Neural progenitor cell (in vitro differentiated cells): ENCODE data around the gene SLC6A13. TPM values are rescaled to one million over a fixed set of nuclear protein-coding genes. Genes with fewer than 3 reads are reported as not detected.

Source experiments
- DNase-seq: peaks from one replicate; pipeline ENCODE4 v3.0.0-alpha.2; 2016; ENCODE audit warnings: low spot score
- H2AFZ ChIP-seq: fragments of 200-600 bp; sonication (generic); replicated peaks from 2 replicates; pipeline ENCODE4 v1.6.1; 2016; ENCODE audit warnings: antibody characterized with exemption
- H3F3A ChIP-seq: fragments of 200-600 bp; sonication (generic); 2 replicates; pipeline ENCODE4 v1.6.1; 2016; ENCODE audit warnings: antibody characterized with exemption, low read depth
- H3K27ac ChIP-seq: fragments of 200-600 bp; sonication (generic); 2 replicates; pipeline ENCODE4 v1.5.1; 2016; ENCODE audit warnings: mild to moderate bottlenecking
- H3K27me3 ChIP-seq: fragments of 200-600 bp; sonication (generic); 2 replicates; pipeline ENCODE4 v1.6.1; 2016; ENCODE audit warnings: mild to moderate bottlenecking, moderate library complexity
- H3K36me3 ChIP-seq: fragments of 200-600 bp; sonication (generic); 2 replicates; pipeline ENCODE4 v1.5.1; 2016
- H3K4me1 ChIP-seq: fragments of 200-600 bp; sonication (generic); 2 replicates; pipeline ENCODE4 v1.6.1; 2016; ENCODE audit warnings: mixed run types
- H3K4me2 ChIP-seq: fragments of 200-600 bp; sonication (generic); 2 replicates; pipeline ENCODE4 v1.6.1; 2016
- H3K4me3 ChIP-seq: fragments of 200-600 bp; sonication (generic); 2 replicates; pipeline ENCODE4 v1.5.1; 2016
- H3K79me2 ChIP-seq: fragments of 200-600 bp; sonication (generic); 2 replicates; pipeline ENCODE4 v1.6.1; 2016; ENCODE audit warnings: low read depth
- H3K9ac ChIP-seq: fragments of 200-600 bp; sonication (generic); 2 replicates; pipeline ENCODE4 v1.6.1; 2016
- H3K9me3 ChIP-seq: fragments of 200-600 bp; sonication (generic); 2 replicates; pipeline ENCODE4 v1.5.1; 2016; ENCODE audit warnings: low read depth
- H4K20me1 ChIP-seq: fragments of 200-600 bp; sonication (generic); 2 replicates; pipeline ENCODE4 v1.6.1; 2016; ENCODE audit warnings: low read depth
- H3K27ac Mint-ChIP-seq: 3 replicates; pipeline ENCODE4 v1.8.0; 2021; ENCODE audit warnings: mixed read lengths
- H3K27me3 Mint-ChIP-seq: 2 replicates; pipeline ENCODE4 v1.8.0; 2022; ENCODE audit warnings: low read depth, mild to moderate bottlenecking, inconsistent platforms, moderate library complexity, mixed read lengths; ENCODE audit not compliant: insufficient read depth
- H3K36me3 Mint-ChIP-seq: 3 replicates; pipeline ENCODE4 v1.8.0; 2021; ENCODE audit warnings: mixed read lengths
- H3K4me1 Mint-ChIP-seq: 3 replicates; pipeline ENCODE4 v1.8.0; 2021; ENCODE audit warnings: mixed read lengths
- H3K4me3 Mint-ChIP-seq: 3 replicates; pipeline ENCODE4 v1.8.0; 2021; ENCODE audit warnings: mild to moderate bottlenecking, moderate library complexity, mixed read lengths
- H3K9me3 Mint-ChIP-seq: 3 replicates; pipeline ENCODE4 v1.8.0; 2020; ENCODE audit warnings: mixed read lengths
- CTCF ChIP-seq: fragments of 200-600 bp; sonication (generic); IDR thresholded peaks from 2 replicates; pipeline ENCODE4 v1.5.1; 2017; ENCODE audit warnings: antibody characterized with exemption, mild to moderate bottlenecking
- EZH2 ChIP-seq: fragments of 200-600 bp; sonication (generic); IDR thresholded peaks from 2 replicates; pipeline ENCODE4 v1.6.1; 2017; ENCODE audit warnings: antibody characterized with exemption, mild to moderate bottlenecking, moderate library complexity
- EZH2phosphoT487 ChIP-seq: fragments of 200-600 bp; sonication (generic); IDR thresholded peaks from 2 replicates; pipeline ENCODE4 v1.6.1; 2017; ENCODE audit warnings: antibody characterized with exemption
- total RNA-seq: library from RNA; depleted of rRNA; stranded (reverse); fragments of >200 nt; gene quantifications from 2 replicates; pipeline ENCODE4 v1.2.3, GENCODE V29; 2015; ENCODE audit warnings: low replicate concordance

The SLC6A13 gene
- total RNA-seq, 1 donor from 2014 or later: not detected

- no peak overlapping the region for H2AFZ ChIP-seq
- Mint-ChIP-seq H3K4me3 (no peak overlapping the region), H3K9me3 (no peaks in the 10 kb centered on the region), H3K27me3 (peaks cover 13% of the 10 kb centered on the region), H3K4me1 (peaks cover 14% of the 10 kb centered on the region), H3K36me3 (no peaks in the 10 kb centered on the region), H3K27ac (no peak overlapping the region)
- H3F3A ChIP-seq: no peaks in the 10 kb centered on the region
- no peak overlapping the region for H3K4me3 ChIP-seq
- H3K4me1 ChIP-seq: no peaks in the 10 kb centered on the region
- TF ChIP-seq EZH2: no peak
- TF ChIP-seq CTCF: no peak
- TF ChIP-seq EZH2phosphoT487: no peak
- no peak overlapping the region for H3K4me2 ChIP-seq
- no peak for DNase-seq
- H3K79me2 ChIP-seq: no peaks in the 10 kb centered on the region
- H3K9ac ChIP-seq: no peak overlapping the region
- no peaks in the 10 kb centered on the region for H4K20me1 ChIP-seq
- no peaks in the 10 kb centered on the region for H3K9me3 ChIP-seq
- H3K36me3 ChIP-seq: no peaks in the 10 kb centered on the region
- no peaks in the 10 kb centered on the region for H3K27me3 ChIP-seq
- H3K27ac ChIP-seq: no peak overlapping the region
Measured at GRCh38 chr12:178829-179109, 83.9 kb downstream of the SLC6A13 start.

GRCh38 chr12:177980-178828 lies 84.4 kb downstream of the SLC6A13 start:
- TF ChIP-seq CTCF: no peak
- no peak for TF ChIP-seq EZH2
- no peak for TF ChIP-seq EZH2phosphoT487
- Histone ChIP-seq H3K27me3 (no peaks in the 10 kb centered on the region), H3K9me3 (no peaks in the 10 kb centered on the region), H3K27ac (no peak overlapping the region), H3K36me3 (no peaks in the 10 kb centered on the region), H3K4me1 (peaks cover 1% of the 10 kb centered on the region), H3K4me3 (no peak overlapping the region), H3K79me2 (no peaks in the 10 kb centered on the region), H3K4me2 (no peak overlapping the region), H3F3A (no peaks in the 10 kb centered on the region), H2AFZ (no peak overlapping the region), H3K9ac (no peak overlapping the region), H4K20me1 (no peaks in the 10 kb centered on the region)
- DNase-seq: no peak
- Mint-ChIP-seq H3K4me3 (peak overlapping the region; percentile 10), H3K4me1 (peaks cover 16% of the 10 kb centered on the region), H3K9me3 (no peaks in the 10 kb centered on the region), H3K27me3 (peaks cover 17% of the 10 kb centered on the region), H3K27ac (no peak overlapping the region), H3K36me3 (no peaks in the 10 kb centered on the region)

- Histone ChIP-seq H4K20me1 (no peaks in the 10 kb centered on the region), H3K4me1 (peaks cover 9% of the 10 kb centered on the region), H2AFZ (no peak overlapping the region), H3K27me3 (no peaks in the 10 kb centered on the region), H3K79me2 (no peaks in the 10 kb centered on the region), H3K36me3 (no peaks in the 10 kb centered on the region), H3K27ac (no peak overlapping the region), H3K4me3 (no peak overlapping the region), H3K4me2 (no peak overlapping the region), H3K9me3 (no peaks in the 10 kb centered on the region), H3F3A (no peaks in the 10 kb centered on the region), H3K9ac (no peak overlapping the region)
- no peak for TF ChIP-seq EZH2phosphoT487
- no peak for TF ChIP-seq CTCF
- TF ChIP-seq EZH2: no peak
- DNase-seq: no peak
- Mint-ChIP-seq H3K27me3 (peaks cover 22% of the 10 kb centered on the region), H3K4me1 (peaks cover 20% of the 10 kb centered on the region), H3K4me3 (peak overlapping the region; percentile 10), H3K36me3 (no peaks in the 10 kb centered on the region), H3K27ac (no peak overlapping the region), H3K9me3 (no peaks in the 10 kb centered on the region)
Measured at GRCh38 chr12:177336-177979, 85.2 kb downstream of the SLC6A13 start.
